HG02763 (cell line): Measurements from ENCODE around the gene C11orf24.
"Not testable (repeated sequence)": the region's sequence is repeated elsewhere in the genome, so short reads cannot be mapped to it uniquely, and the experiment has no call there.

Experiments
- ATAC-seq: cut with Tn5 transposase; IDR thresholded peaks from one replicate; pipeline ENCODE4 v1.9.1; 2021; ENCODE audit warnings: mild to moderate bottlenecking, moderate library complexity; ENCODE audit not compliant: unreplicated experiment

The C11orf24 gene

GRCh38 chr11:68256331-68256741 is 15.4 kb downstream of the C11orf24 start:
- no peak for ATAC-seq

- ATAC-seq = no peak
Measured at GRCh38 chr11:68255526-68255925, 16.2 kb downstream of the C11orf24 start.

DNA sequence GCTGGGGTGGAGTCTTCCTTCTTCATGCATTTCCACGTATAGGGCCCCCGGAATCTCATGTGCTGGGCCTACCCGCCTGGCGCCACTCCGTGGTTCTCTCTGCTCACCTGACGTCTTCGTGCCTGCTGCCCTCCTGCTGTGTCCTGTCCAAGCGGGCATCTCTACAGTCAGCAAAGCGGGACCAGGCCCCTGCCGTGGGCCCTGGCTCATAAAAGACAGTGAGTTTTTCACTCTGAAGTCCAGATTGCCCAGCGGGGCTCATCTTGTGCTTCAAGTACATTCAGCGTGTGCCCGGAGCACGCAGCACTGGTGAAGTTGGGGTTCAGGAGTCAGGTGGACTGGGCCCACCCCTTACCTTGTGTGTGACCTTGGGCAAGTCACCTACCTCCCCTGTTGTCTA is 17.4 kb downstream of the C11orf24 start:
- no peak for ATAC-seq

- no peak for ATAC-seq
Measured at GRCh38 chr11:68251765-68252164, 20.0 kb downstream of the C11orf24 start.

- ATAC-seq = not testable (repeated sequence)
Measured at GRCh38 chr11:68244912-68245311, 26.9 kb downstream of the C11orf24 start.

DNA sequence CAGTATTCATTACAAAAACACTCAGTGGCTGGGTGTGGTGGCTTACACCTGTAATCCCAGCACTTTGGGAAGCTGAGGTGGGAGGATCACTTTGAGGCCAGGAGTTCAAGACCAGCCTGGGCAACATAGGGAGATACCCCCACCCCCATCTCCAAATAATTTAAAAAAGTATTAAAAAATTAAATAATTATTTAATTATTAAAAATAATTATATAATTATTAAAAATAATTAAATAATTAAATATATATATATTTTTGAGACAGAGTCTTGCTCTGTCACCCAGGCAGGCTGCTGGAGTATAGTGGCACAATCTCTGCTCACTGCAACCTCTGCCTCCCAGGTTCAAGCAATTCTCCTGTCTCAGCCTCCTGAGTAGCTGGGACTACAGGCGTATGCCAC is 27.9 kb downstream of the C11orf24 start:
- ATAC-seq = not testable (repeated sequence)

GRCh38 chr11:68242616-68243015 is 29.2 kb downstream of the C11orf24 start:
- ATAC-seq = no peak

DNA sequence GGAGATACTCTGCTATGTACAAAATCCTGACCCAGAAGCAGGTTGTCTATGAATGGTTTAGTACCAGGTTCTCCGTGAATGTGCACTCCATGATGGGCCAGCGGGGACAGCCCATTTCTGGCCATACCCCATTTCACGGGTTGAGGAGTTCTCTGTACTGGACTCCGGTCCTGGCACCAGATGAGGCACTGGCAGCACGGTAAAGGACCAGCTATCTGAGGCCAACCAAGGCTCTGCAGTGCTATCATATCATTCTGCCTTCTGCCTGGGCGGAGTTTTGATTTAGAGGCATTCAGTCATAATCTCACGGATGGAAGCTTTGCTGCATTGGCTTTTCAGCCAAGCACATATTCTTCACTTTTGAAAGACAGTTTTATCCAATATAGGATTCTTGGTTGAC is 40.2 kb downstream of the C11orf24 start:
- no peak for ATAC-seq

GRCh38 chr11:68229601-68230000 is 42.2 kb downstream of the C11orf24 start:
- no peak for ATAC-seq

GRCh38 chr11:68226421-68226820 is 45.4 kb downstream of the C11orf24 start:
- ATAC-seq = no peak

DNA sequence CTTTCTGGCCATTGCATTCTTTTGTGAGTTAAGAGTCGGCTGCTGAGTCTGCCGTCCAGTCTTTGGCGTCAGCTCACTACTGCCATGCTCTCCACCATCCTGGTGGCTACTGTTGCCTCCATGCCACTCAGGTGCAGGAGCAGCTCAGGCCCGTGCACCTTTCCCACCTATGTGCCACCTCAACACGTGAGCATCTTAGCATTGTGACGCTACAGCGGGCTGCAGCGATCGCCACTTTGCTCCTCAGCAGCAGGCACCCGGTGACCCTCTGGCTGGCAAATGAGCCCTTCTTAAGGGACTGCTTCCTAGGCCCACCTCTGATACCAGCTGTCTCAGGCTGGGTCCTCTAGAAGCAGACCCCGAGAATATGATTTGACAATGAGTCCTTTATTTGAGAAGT is 47.2 kb downstream of the C11orf24 start:
- ATAC-seq = no peak

DNA sequence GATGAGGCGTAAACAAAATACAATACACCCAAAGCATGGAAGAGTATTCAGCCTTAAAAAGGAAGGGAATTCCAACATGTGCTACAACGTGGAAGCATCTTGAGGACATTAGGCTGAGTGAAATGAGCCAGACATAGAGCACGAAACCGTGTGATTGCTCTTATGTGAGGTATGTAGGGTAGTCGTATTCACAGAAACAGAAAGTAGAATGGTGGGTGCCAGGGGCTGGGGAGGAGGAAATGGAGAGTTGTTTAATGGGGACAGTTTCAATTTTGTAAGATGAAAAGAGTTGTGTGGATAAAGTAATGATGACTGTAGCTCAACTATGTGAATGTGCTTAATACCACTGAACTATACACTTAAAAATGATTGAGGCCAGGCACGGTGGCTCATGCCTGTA is 48.5 kb downstream of the C11orf24 start:
- no peak for ATAC-seq

GRCh38 chr11:68221406-68221805 is 50.4 kb downstream of the C11orf24 start:
- no peak for ATAC-seq

DNA sequence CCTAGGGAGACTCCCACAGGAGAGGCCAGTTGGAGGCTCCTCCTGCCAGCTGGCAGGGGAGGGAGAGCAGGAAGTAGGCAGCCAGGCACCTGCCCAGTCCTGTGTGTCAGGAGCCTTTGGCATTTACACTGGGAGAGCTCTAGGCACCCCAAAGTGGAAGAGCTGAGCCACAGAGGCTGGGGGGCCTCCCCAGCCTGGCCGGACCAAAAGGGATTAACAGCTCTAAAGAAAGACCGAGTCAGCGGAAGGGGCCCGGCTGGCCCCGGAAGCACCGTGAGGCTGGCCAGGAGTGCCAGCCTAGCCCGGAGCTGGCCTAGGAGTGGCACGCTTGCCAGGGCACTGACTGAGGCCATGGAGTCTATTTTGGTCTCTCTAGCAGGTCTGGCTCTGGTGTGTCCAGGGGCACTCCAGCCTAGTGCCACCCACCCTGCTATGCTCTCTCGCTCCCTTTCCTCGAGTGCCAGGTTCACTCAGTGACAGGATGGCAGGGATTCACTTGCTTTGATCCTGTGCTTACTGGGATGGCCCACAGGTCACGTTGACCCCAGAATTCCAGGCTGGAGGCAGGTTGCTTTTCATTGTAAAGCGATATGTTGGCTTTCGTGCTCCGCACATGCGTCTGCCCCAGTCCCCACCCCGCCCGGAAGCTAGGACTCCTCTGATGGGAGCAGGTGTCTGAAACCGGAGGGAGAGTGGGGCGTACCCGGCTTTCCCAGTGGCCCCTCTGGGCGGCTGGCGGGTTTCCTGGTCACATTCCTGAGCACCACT is 55.4 kb downstream of the C11orf24 start:
- no peak for ATAC-seq

DNA sequence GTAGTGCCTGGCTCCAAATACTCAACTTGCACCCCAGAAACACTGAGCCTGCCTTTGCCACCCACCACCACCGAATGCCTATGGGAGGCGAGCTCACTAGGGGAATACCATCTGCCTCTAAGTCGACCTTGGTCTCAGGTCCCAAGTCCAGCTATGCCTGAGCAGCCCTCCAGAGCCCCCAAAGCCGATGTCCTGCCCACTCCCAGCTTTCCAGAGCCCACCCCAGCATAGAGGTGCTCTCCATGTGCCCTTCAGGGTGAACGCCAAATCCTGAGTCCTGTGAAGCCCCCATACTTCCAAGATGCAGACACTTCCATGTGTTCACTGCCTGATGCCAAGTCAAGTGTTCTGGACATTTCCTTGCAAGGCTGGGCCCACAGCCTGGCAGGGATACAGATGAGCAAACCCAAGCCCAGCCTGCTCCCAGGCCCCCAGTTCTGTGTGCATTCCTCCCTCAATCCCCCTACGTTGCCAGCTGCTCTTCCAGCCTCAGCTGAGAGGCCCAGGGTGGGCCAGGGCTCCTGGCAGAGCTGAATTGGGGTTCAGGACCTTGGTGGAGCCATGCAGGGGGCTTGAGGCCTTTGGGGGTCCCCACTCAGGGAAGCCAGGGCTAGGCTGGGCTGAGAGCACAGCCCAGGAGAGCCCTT is 56.1 kb downstream of the C11orf24 start:
- no peak for ATAC-seq

DNA sequence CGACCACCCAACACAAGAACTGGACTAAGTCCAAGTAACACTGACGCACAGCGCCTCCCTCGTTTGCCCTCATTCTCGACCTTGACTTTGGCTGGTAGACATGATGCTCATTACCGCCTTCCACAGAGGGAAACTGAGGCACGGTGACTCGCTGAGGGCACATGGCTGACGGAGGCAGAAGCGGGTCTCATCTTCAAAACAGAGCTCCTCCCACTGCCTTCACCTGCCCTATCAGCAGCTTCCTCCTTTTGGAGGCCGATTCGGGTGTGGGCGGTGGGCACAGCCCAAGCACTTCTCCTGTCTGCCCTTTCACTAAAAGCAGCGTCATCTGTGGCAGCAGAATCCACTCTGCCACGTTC is 56.7 kb downstream of the C11orf24 start:
- ATAC-seq = no peak

- ATAC-seq = no peak
Measured at GRCh38 chr11:68214173-68215086, 57.3 kb downstream of the C11orf24 start.

GRCh38 chr11:68213555-68214172 is 58.1 kb downstream of the C11orf24 start:
- peak; percentile 53 for ATAC-seq

DNA sequence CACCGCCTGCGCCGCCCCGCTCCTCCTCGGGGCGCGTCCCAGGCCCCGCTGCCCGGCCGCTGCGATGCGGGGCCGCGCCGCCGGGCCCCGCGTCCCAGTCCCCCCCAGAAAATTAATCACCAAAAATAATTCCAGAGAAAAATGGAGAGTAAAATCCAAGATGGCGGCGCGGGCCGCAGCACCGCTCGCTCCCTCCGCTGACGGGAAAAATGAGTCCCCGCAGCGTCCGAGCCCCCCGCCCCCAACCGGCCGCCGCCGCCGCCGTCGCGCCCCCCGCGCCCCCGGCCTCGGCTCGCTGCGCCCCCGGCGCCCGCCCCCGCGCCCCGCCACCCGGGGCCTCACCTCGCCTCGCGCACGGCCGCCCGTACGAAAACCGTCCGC is 58.6 kb downstream of the C11orf24 start, which contains the start of gene KMT5B:
TSS of gene KMT5B (minus strand) at position 162 of the 381 bp plus-strand sequence. CDS start 23,220 bp downstream, outside the sequence.
- ATAC-seq = peak; percentile 18

DNA sequence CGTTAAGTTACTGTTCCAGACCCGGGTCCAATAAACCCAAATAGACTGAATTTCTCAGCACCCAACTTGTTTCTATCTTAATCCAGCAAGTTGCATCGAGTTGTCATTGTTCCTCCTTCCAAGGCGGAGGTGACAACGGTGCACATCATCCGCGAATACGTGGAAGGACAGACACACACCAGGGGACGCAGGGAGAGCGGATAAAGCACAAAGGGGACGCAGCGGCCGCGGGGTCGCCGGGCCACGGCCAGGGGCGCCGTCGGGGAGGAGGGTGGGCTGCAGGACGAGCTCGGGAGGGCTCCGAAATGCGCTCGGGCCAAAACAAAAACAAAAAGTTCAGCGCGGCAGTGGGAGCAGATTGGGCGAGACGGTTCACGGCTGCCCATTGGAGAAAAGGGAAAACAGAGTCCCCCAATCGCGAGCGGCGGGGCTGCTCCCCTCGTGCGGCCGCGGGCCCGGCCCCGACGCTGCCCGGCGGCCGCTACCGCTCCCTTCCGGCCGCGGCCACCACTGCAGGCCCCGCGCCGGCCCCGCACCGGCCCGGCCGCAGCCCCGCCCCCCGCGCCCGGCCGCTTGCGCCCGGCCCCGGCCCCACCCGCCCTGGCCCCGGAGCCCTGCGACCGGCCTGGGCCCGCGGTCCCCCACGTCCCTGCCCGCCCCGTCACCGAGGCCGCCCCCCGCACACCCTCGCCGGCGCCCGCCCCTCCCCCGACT is 59.2 kb downstream of the C11orf24 start:
- peak; percentile 30 for ATAC-seq
